HG03064 (cell line): ENCODE measurements around the gene C18orf63.

Experiments used
- ATAC-seq: cut with Tn5 transposase; IDR thresholded peaks from one replicate; pipeline ENCODE4 v1.9.1; 2021; ENCODE audit warnings: low read depth; ENCODE audit not compliant: unreplicated experiment

C18orf63 gene

DNA sequence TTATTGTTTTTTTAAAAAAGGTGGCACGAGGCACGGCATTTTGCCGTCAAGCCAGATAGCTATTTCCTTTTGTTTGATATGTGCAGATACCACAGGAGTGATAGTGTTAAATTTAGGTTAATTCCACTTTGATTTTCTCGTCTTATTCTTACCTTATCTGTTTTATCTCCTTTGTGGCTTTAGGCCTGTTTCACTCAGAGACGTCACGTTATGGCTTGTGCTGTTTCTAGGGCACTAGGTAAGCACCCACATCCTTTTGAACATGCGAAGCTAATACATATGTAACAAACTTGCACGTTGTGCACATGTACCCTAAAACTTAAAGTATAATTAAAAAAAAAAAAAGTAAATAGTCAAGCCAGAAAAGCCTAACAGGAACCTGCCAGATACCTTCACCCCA, 57.8 kb downstream of the C18orf63 start:
- no peak for ATAC-seq

DNA sequence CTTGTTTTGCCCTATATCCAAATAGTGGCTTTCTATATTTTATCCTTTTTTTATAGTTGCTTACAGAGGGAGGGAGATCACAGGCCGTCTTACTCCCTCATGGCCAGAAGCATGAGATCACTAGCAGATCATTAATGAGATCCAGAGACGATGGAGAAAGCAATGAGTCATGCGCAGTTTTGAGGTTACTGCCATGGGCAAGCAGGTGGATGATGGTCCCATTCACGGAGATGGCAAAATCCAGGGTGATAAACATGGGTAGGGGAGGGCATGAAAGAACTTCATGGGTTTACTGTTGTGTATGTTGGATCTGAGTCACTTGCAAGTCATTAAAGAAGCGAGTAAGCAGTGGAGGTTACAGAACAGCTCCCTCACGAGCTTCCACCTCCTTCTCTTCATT, 60.4 kb downstream of the C18orf63 start:
- ATAC-seq: no peak

DNA sequence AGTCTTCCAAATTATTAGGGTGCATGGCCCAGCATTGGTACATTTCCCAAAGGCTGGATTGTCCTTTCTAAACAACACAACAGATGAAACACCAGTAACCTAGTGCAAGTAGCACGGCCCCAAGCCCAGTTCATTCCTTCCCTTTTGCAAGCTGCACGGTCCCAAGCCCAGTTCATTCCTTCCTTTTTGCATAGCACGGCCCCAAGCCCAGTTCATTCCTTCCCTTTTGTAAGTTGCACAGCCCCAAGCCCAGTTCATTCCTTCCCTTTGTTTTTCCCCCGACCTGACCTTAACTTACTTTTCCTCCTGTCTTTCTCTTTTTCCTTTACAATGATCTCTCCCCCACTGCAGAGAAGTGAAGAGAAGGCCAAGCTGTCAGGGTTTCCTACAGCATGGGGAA, 60.9 kb downstream of the C18orf63 start:
- ATAC-seq: no peak

DNA sequence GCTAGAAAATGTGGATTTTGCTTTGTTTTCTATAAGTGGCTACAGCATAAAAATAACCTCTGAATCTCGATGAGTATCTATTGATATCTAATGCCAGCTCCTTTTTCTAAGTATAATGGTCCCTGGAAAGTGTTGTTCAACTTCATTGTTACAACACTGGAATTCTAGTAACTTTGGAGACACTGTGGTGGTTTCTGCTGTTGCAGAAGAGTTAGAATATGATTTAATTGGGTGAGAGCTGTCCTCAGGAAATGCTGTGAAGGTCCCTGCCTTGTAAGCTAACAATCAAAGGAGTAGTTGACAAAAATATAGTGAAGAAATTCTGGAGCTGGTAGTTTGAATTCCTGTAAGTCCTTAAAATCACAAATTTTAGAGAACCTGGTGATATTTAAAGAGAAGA, 62.1 kb downstream of the C18orf63 start:
- ATAC-seq: no peak

GRCh38 chr18:74378179-74378682, 62.6 kb downstream of the C18orf63 start:
- no peak for ATAC-seq

DNA sequence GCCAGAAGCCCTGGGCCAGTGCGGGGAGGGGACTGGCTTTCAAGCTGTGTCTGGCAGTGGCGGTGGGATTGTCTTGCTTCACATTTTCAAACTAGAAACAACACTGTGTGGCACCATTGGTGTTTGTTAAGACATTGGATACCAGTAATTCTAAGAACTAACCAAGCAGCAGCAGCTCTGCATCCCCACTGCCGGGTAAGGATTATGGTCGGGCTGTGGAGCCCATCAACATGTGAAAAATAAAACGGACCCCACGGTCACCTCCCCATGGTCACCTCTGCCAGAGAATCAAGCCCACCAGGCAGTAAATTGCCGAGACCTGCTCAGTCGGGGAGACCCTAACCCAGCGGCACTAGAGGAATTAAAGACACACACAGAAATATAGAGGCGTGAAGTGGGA, 65.3 kb downstream of the C18orf63 start:
- ATAC-seq: no peak

GRCh38 chr18:74381621-74382295, 66.1 kb downstream of the C18orf63 start:
- ATAC-seq: no peak

DNA sequence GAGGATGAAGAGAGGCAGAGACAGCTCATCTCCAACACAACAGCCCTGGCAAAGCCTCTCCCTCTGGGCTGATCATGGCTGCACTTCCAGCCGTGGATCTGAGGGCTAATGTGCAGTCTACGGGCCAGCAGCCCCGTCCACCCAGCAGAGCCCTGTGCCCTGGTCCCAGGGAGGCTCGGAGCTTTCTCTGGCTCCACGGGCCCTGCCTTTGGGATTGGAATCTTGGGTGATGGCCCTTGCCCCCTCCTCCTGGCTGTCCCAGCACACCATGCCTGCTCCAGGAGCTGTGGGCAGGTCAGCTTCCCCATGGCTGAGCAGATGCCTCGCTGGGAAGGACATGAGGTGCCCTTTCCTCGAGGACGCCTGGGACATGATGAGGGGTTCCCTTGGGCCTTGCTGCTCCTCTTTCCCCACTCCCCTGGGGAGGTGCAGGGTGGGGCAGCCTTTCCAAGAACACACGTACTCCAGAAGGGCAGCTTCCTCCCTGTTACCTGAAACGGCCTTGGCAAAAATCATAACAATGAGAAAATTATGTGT, 66.9 kb downstream of the C18orf63 start:
- no peak for ATAC-seq

GRCh38 chr18:74387383-74387782, 71.7 kb downstream of the C18orf63 start:
- ATAC-seq: no peak

DNA sequence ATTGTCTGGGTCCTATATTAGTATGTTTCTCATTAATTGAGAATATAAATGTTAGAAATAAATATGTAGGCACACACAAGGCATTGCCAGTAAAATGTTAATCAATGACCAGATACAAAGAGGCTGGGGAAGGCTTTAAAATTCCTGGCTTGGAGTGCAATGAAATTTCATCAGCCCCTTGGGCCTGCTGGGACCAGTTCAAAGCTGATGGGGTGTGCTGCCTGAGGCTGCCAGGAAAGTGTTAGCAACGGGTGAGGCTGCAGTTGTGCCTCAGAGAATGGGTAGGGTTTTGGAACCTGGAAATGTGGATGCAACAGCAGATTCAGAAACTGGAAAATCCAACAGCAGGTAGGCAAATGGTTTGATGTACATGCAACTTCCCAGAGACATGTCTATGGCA, 72.6 kb downstream of the C18orf63 start:
- no peak for ATAC-seq

DNA sequence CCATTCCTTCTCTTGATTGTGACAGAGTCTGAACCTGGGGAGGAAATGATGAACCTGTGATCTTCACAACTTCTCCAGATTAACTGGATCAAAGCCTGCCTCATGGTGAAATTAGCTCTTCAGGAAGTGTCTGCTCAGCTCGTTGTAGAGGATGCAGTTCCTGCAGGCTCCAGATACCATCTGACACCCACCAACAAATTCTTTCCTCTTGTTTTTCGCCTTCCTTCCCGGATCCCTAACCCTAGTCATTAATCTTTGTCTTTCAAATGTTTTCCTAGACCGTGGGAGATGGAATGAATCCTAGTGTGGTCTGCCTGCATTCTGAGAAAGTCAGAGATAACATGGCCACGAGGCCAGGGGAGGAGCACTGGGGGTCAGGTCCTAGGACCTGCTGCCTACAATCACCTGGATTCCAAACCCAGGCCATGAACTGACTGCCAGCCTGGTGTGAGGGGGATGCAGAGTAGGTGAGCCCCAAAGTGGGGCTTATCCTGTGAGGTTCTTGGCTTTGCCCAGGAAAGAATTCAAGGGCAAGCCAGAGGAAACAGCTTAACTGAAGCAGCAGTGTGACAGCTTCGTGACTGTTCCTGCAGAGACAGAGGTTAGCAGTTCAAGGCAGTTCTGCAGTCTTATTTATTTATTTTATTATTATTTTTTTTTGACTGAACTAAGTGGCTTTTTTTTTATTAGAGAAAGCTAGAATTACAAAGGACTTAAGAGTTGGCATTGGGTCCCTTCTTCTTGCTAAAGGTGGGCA, 73.7 kb downstream of the C18orf63 start:
- no peak for ATAC-seq

DNA sequence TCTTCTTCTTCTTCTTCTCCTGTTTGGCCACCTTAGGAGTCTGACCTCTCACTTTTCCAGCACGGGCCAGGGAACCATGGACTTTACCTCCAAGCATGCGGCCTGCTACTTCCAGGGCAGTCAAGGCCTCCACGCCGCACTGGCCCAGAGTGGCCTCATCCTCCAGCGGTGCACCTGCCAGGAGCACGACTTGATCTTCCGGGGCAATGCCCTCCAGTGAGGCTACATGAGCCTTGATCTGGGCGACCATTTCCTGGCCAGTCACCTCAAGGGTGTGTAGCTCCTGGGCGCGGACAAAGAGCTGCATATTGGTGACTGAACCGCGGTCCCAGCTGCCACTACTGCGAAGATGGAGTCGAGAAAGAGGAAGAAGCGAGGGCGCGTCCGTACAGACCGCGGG, 74.4 kb downstream of the C18orf63 start:
- no peak for ATAC-seq

GRCh38 chr18:74390900-74391299, 75.3 kb downstream of the C18orf63 start:
- ATAC-seq: no peak

- no peak for ATAC-seq
These were observed 76.7 kb downstream of the C18orf63 start for GRCh38 chr18:74392323-74392722.

DNA sequence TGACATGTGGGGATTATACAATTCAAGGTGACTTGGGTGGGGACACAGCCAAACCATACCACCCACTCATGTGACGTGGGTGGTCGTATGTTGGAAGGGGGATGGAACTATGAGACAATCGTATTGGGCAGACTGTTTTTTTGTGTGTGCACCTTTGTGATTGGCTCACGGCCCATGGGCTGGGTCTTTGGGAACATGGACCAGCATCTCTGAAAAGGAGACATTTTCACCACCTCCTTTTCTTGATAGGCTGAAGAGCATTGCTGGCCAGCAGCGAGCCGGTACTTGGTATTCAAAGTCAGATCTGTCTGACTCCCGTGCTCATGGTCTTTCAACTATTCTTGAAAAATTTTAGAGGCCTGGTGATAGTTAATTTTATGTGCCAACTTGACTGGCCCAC, 79.4 kb downstream of the C18orf63 start:
- ATAC-seq: no peak

DNA sequence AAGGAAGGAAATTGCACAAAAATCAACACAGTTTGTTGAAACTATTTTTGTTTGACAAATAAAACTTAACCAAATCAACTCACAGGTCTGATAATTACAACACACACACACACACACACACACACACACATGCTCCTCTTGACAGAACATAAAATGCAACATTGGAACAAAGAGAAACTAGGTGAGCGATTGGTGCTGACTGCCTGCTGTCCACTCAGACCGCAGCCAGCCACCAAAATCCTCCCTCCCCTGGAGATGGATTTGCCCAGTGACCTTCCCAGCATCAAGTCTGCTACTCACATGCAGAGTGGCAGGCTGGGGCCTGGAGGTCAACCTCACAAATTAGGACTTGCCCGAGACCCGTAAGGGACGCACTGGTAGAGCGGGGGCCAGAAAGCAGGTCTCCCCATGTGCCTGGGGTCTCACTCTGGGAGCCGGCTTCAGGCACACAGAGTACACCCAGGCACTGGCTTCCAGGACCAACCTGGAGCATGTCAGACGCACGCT, 80.1 kb downstream of the C18orf63 start:
- ATAC-seq: no peak

DNA sequence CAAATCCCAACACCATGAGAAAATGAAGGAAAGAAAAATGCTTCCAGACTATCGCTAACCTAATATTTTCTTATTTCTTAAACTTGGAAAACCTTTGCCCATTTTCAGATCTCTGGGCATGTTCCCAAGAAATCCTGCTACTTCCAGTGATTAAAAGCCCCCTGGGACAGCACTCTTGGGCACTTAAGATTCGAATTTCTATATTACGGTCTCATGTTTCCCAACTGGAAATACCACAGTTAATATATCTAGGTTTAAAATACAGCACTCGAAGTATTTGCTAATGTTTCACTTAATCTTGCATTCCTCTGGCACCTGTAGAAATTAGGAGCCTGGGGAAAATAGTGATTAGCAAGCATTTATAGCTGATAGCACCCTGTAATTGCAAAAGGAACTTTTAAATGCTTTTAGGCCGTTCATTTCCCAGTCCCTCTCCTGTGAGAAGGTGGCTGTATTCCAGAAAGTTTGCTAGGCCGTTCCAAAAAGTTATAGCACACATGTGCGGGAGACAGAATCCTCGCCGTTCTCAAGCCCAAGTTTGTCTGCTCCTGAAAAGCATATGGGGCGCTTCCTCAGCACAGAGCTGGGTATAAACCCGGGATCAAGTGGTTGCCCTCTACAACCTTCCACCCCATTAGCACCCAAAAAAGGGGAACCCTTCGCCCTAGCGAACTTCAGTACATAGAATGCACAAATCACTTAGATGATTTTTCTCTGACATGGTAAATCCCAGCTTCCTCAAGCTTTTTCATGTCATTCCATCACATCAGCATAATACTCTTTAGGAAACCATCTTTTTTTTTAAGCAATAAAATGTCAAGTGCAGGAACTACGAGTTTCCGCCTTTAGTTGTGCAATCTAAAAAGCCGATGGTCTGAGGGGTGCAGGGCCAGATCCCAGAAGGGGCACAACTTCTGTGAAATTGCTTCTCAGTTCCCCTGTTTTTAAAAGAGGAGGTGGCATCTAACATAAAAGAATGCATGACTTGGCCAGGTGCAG, 80.8 kb downstream of the C18orf63 start:
- no peak for ATAC-seq

GRCh38 chr18:74397572-74397971, 81.9 kb downstream of the C18orf63 start:
- ATAC-seq: no peak

DNA sequence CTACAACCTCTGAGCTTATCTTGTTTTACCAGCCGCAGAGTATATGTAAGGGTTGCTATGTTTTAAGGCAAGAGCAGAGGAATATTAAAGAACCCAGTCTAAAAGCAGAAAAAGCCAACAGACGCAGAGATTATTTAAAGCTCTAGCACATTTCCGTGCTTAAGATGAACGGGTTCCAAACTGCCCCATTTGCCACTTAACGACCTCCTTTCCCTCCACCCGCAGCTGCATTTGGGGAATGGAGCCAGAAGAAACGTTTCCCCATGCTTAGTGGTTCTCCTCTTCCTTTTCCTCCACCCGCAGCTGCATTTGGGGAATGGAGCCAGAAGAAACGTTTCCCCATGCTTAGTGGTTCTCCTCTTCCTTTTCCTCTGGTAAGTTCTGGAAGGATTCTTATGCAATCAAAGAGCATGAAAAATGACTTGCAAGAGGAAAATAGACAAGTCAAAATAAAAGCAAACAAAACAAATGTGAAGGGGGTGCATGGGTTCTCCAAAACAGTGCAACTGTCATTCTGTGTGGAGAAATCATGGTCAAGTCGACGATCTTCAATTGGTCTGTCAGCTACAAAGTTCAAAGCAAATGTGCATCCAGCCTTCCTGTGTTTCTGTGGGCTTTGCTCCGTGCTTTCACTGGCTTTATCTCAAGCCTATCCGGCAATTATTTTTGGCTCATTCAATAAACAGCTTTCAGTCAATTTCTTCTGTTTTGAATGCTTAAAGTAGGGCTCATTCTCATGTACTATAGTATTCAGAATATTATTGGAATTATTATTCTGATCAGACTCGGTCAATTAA, 83.7 kb downstream of the C18orf63 start:
- ATAC-seq: no peak

DNA sequence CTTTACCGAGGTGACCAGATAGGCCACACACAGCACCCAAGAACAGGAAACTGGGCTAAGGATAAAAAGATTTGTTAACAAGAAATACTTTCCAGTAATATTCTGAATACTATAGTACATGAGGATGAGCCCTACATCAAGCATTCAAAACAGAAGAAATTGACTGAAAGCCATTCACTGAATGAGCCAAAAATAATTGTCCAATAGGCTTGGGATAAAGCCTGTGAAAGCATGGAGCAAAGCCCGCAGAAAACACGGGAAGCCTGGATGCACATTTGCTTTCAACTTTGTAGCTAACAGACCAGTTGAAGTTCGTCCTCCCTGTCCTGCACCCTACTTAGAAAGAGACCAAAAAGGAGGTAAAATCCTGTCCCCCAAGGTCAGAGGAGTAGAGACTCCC, 85.2 kb downstream of the C18orf63 start:
- ATAC-seq: no peak
